SK-N-SH (cell line): ENCODE measurements around the gene SPACDR. TPM values are rescaled to one million over a fixed set of nuclear protein-coding genes. Genes with fewer than 3 reads are reported as not detected.

ENCODE experiments used
- CTCF ChIA-PET: fragments of 300-600, 350-600 bp; formaldehyde crosslinking; extraction: SDS; loops from one replicate; lab custom pipeline; 2021; lab: Yijun Ruan, JAX
- POLR2A ChIA-PET: fragments of 350-600 bp; sonication (Branson Sonifier 250); formaldehyde crosslinking; extraction: SDS; loops from one replicate; lab custom pipeline; 2020; ENCODE audit warnings: antibody characterized with exemption, inconsistent platforms; lab: Yijun Ruan, JAX
- DNase-seq: peaks from one replicate; pipeline ENCODE4 v3.0.0; 2012
- H2AFZ ChIP-seq: fragments of 200-600 bp; sonication (generic); 2 replicates; pipeline ENCODE4 v1.8.1; 2016; ENCODE audit warnings: antibody characterized with exemption, mild to moderate bottlenecking, low read depth
- H3F3A ChIP-seq: fragments of 200-600 bp; sonication (generic); replicated peaks from 2 replicates; pipeline ENCODE3; 2016; ENCODE audit warnings: antibody characterized with exemption, mild to moderate bottlenecking; ENCODE audit not compliant: insufficient read depth
- H3K27ac ChIP-seq, 2 experiments: fragments of 200-500 bp in 1 of 2; fragments of 200-600 bp in 1 of 2; sonication (Bioruptor generic) in 1 of 2; sonication (generic), shearing (Covaris generic) in 1 of 2; 2 replicates each; pipeline versions ENCODE4 v1.5.1 to v1.6.1; 2014 to 2016; ENCODE audit warnings: low read depth in 2 of 2, inconsistent platforms in 1 of 2, low read length in 1 of 2, mild to moderate bottlenecking in 1 of 2, mixed read lengths in 1 of 2
- H3K27me3 ChIP-seq: fragments of 200-600 bp; sonication (generic), shearing (Covaris generic); 2 replicates; pipeline ENCODE4 v1.6.1; 2016; ENCODE audit warnings: mixed run types; ENCODE audit not compliant: insufficient read depth
- H3K36me3 ChIP-seq, 2 experiments: fragments of 200-500 bp in 1 of 2; fragments of 200-600 bp in 1 of 2; sonication (Bioruptor generic) in 1 of 2; sonication (generic) in 1 of 2; replicated peaks in 1 of 2; 2 replicates each; pipeline versions ENCODE3 to v1.5.1; 2014 to 2016; ENCODE audit warnings: low read length in 1 of 2, mild to moderate bottlenecking in 1 of 2; ENCODE audit not compliant: insufficient read depth in 2 of 2, control insufficient read depth in 1 of 2
- H3K4me1 ChIP-seq, 2 experiments: fragments of 200-500 bp in 1 of 2; fragments of 200-600 bp in 1 of 2; sonication (Bioruptor generic) in 1 of 2; sonication (generic), shearing (Covaris generic) in 1 of 2; 2 replicates each; pipeline versions ENCODE4 v1.5.1 to v1.6.1; 2014 to 2016; ENCODE audit warnings: low read depth in 1 of 2, low read length in 1 of 2, mixed run types in 1 of 2; ENCODE audit not compliant: insufficient read depth in 2 of 2, control insufficient read depth in 1 of 2
- H3K4me2 ChIP-seq: fragments of 200-600 bp; sonication (generic), shearing (Covaris generic); 2 replicates; pipeline ENCODE4 v1.6.1; 2017; ENCODE audit warnings: mixed run types
- H3K4me3 ChIP-seq, 2 experiments: fragments of 200-500 bp in 1 of 2; fragments of 200-600 bp in 1 of 2; sonication (Bioruptor generic) in 1 of 2; sonication (generic), shearing (Covaris generic) in 1 of 2; 2 replicates each; pipeline versions ENCODE4 v1.5.1 to v1.8.1; 2014 to 2016; ENCODE audit warnings: low read depth in 2 of 2, inconsistent platforms in 1 of 2, low read length in 1 of 2, mild to moderate bottlenecking in 1 of 2, mixed read lengths in 1 of 2, moderate library complexity in 1 of 2
- H3K79me2 ChIP-seq: fragments of 200-600 bp; sonication (generic); 2 replicates; pipeline ENCODE4 v1.8.1; 2017; ENCODE audit warnings: mild to moderate bottlenecking; ENCODE audit not compliant: insufficient read depth
- H3K9ac ChIP-seq: fragments of 200-600 bp; sonication (generic); 2 replicates; pipeline ENCODE4 v1.6.1; 2017; ENCODE audit warnings: mixed run types
- H3K9me2 ChIP-seq: fragments of 200-600 bp; sonication (generic); 2 replicates; pipeline ENCODE4 v1.6.1; 2017; ENCODE audit warnings: mixed run types
- H3K9me3 ChIP-seq: fragments of 200-600 bp; sonication (generic); 2 replicates; pipeline ENCODE4 v1.6.1; 2017; ENCODE audit warnings: mixed run types, mild to moderate bottlenecking, moderate library complexity
- H4K20me1 ChIP-seq: fragments of 200-600 bp; sonication (generic); 2 replicates; pipeline ENCODE4 v1.6.1; 2017; ENCODE audit warnings: mild to moderate bottlenecking, mixed run types; ENCODE audit not compliant: insufficient read depth
- CHD2 ChIP-seq: fragments of 150-350 bp; IDR thresholded peaks from 2 replicates; pipeline ENCODE4 v1.6.1; 2018; ENCODE audit warnings: low read length; ENCODE audit not compliant: partially characterized antibody
- JUND ChIP-seq: IDR thresholded peaks from 2 replicates; pipeline ENCODE4 v1.4.0; 2012
- MEF2A ChIP-seq: IDR thresholded peaks from 2 replicates; pipeline ENCODE4 v1.4.0; 2012; ENCODE audit warnings: low read depth, borderline replicate concordance
- POLR2AphosphoS5 ChIP-seq: IDR thresholded peaks from 2 replicates; pipeline ENCODE4 v1.6.1; 2012; ENCODE audit warnings: low read depth, low read length
- SIN3A ChIP-seq: IDR thresholded peaks from 2 replicates; pipeline ENCODE4 v1.6.1; 2012; ENCODE audit warnings: low read depth, mild to moderate bottlenecking, low read length, moderate library complexity, borderline replicate concordance
- SMC3 ChIP-seq: IDR thresholded peaks from 2 replicates; pipeline ENCODE4 v1.6.1; 2012; ENCODE audit warnings: low read depth, low read length, improper control_type of control experiment
- TCF12 ChIP-seq: IDR thresholded peaks from 2 replicates; pipeline ENCODE4 v1.4.0; 2012
- WGBS: methylation state at CpG from one replicate; pipeline ENCODE4 v1.1.6; 2017; ENCODE audit warnings: low lambda C conversion rate; 5-methylcytosine and 5-hydroxymethylcytosine counted together
- polyA plus RNA-seq, 3 experiments: library from polyadenylated mRNA; depleted of rRNA; stranded (reverse); fragments of >200 nt; gene quantifications; 2 replicates each; pipeline ENCODE4 v1.2.3, GENCODE V29; 2012
- TF ChIP-seq, protein P1 (sequence below): fragments of 150-350 bp; IDR thresholded peaks from 2 replicates; pipeline ENCODE4 v1.6.1; 2017; ENCODE audit warnings: antibody characterized with exemption, low read length, low read depth, borderline replicate concordance

The SPACDR gene
- polyA plus RNA-seq, 1 of the 3 experiments (the other 2 are of a cell fraction): 1.5 TPM

GRCh38 chr7:100406767-100407166, 57.3 kb downstream of the SPACDR start:
- H3K4me3 ChIP-seq: no peak overlapping the region
- H3F3A ChIP-seq: no peaks in the 10 kb centered on the region
- no peaks in the 10 kb centered on the region for H4K20me1 ChIP-seq
- H3K9ac ChIP-seq: no peak overlapping the region
- no peaks in the 10 kb centered on the region for H3K36me3 ChIP-seq
- no peak overlapping the region for H3K27ac ChIP-seq
- CTCF ChIA-PET: interaction anchor here (0.7 to 4.5 kb wide), 27 partner anchors 9 to 445 kb away, joined by 3 to 68 read pairs (median 9); partner anchors contain the start of genes GAL3ST4, MEPCE, PILRA and SLC12A9
- no peaks in the 10 kb centered on the region for H3K27me3 ChIP-seq
- no peak overlapping the region for H2AFZ ChIP-seq
- H3K9me3 ChIP-seq: no peaks in the 10 kb centered on the region
- 53% methylated on average over 6 of the region's 6 CpGs for WGBS
- TF ChIP-seq, protein P1, sequence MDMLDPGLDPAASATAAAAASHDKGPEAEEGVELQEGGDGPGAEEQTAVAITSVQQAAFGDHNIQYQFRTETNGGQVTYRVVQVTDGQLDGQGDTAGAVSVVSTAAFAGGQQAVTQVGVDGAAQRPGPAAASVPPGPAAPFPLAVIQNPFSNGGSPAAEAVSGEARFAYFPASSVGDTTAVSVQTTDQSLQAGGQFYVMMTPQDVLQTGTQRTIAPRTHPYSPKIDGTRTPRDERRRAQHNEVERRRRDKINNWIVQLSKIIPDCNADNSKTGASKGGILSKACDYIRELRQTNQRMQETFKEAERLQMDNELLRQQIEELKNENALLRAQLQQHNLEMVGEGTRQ: no peak
- TF ChIP-seq SIN3A (no peak), POLR2AphosphoS5 (no peak), JUND (no peak), TCF12 (no peak), CHD2 (no peak), MEF2A (no peak), SMC3 (no peak)
- DNase-seq: no peak
- no peaks in the 10 kb centered on the region for H3K9me2 ChIP-seq
- POLR2A ChIA-PET: interaction anchor here (1.6 kb wide), 1 partner anchor 22 kb away, joined by 6 read pairs; the partner anchor contains the start of gene ZCWPW1
- H3K4me2 ChIP-seq: no peak overlapping the region
- H3K79me2 ChIP-seq: no peaks in the 10 kb centered on the region
- peaks cover 0 to 4% of the 10 kb centered on the region in 2 experiments; a peak in 1 of 4 replicates for H3K4me1 ChIP-seq

Other genes with a start within 250 kb of the SPACDR start
- gene PVRIG, start 244.3 kb downstream of the SPACDR start, polyA plus RNA-seq (2012; rRNA removed): not detected in 2 replicates
- gene SPDYE3, start 156.6 kb downstream of the SPACDR start, polyA plus RNA-seq (2012; rRNA removed): not detected in 2 replicates
- gene PILRB, start 106.1 kb downstream of the SPACDR start, polyA plus RNA-seq (2012; rRNA removed): 55.4 and 63.7 TPM in 2 replicates
- 0.89 and 0.99 TPM in 2 replicates for gene PILRA, start 90.8 kb downstream of the SPACDR start, polyA plus RNA-seq (2012; rRNA removed)
- gene ZCWPW1, start 35.6 kb downstream of the SPACDR start, polyA plus RNA-seq (2012; rRNA removed): 3.4 and 4.1 TPM in 2 replicates
- 16.7 and 20.2 TPM in 2 replicates for gene MEPCE, start 34.4 kb downstream of the SPACDR start, polyA plus RNA-seq (2012; rRNA removed)
- gene PPP1R35, start 27.8 kb downstream of the SPACDR start, polyA plus RNA-seq (2012; rRNA removed): 66.9 and 75.9 TPM in 2 replicates
- gene TSC22D4, start 15.0 kb upstream of the SPACDR start, polyA plus RNA-seq (2012; rRNA removed): 20.3 and 32.7 TPM in 2 replicates
- 3.9 and 6.0 TPM in 2 replicates for gene NYAP1, start 19.7 kb upstream of the SPACDR start, polyA plus RNA-seq (2012; rRNA removed)
- 16.1 and 23.1 TPM in 2 replicates for gene AGFG2, start 74.9 kb upstream of the SPACDR start, polyA plus RNA-seq (2012; rRNA removed)
- 1.0 and 1.2 TPM in 2 replicates for gene SAP25, start 109.6 kb upstream of the SPACDR start, polyA plus RNA-seq (2012; rRNA removed)
- 24.2 and 29.8 TPM in 2 replicates for gene LRCH4, start 121.9 kb upstream of the SPACDR start, polyA plus RNA-seq (2012; rRNA removed)
- gene FBXO24, start 122.1 kb upstream of the SPACDR start, polyA plus RNA-seq (2012; rRNA removed): 0.71 and 0.94 TPM in 2 replicates
- gene PCOLCE, start 138.1 kb upstream of the SPACDR start, polyA plus RNA-seq (2012; rRNA removed): 190 and 448 TPM in 2 replicates
- 30.0 and 61.7 TPM in 2 replicates for gene MOSPD3, start 148.3 kb upstream of the SPACDR start, polyA plus RNA-seq (2012; rRNA removed)
- 0.30 and 0.32 TPM in 2 replicates for gene TFR2, start 177.3 kb upstream of the SPACDR start, polyA plus RNA-seq (2012; rRNA removed)
- 0.67 and 0.93 TPM in 2 replicates for gene ACTL6B, start 192.2 kb upstream of the SPACDR start, polyA plus RNA-seq (2012; rRNA removed)
- 276 and 398 TPM in 2 replicates for gene GNB2, start 209.5 kb upstream of the SPACDR start, polyA plus RNA-seq (2012; rRNA removed)
- 17.4 and 19.4 TPM in 2 replicates for gene GIGYF1, start 230.0 kb upstream of the SPACDR start, polyA plus RNA-seq (2012; rRNA removed)
- gene POP7, start 241.9 kb upstream of the SPACDR start, polyA plus RNA-seq (2012; rRNA removed): 63.8 and 81.8 TPM in 2 replicates